ENCODE results near the gene PALS1.

GRCh38 chr14:67207810-67208209 lies 33.4 kb upstream of the PALS1 start:
- TF ChIP-seq, protein P1, sequence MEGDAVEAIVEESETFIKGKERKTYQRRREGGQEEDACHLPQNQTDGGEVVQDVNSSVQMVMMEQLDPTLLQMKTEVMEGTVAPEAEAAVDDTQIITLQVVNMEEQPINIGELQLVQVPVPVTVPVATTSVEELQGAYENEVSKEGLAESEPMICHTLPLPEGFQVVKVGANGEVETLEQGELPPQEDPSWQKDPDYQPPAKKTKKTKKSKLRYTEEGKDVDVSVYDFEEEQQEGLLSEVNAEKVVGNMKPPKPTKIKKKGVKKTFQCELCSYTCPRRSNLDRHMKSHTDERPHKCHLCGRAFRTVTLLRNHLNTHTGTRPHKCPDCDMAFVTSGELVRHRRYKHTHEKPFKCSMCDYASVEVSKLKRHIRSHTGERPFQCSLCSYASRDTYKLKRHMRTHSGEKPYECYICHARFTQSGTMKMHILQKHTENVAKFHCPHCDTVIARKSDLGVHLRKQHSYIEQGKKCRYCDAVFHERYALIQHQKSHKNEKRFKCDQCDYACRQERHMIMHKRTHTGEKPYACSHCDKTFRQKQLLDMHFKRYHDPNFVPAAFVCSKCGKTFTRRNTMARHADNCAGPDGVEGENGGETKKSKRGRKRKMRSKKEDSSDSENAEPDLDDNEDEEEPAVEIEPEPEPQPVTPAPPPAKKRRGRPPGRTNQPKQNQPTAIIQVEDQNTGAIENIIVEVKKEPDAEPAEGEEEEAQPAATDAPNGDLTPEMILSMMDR (IDR thresholded peaks at IDR 0.05; ENCODE audit: poor library complexity) = no peak
- TF ChIP-seq EZH2 (IDR thresholded peaks at IDR 0.05; ENCODE audit: borderline replicate concordance) (no peak), EZH2phosphoT487 (IDR thresholded peaks at IDR 0.05; ENCODE audit: low read depth, severe bottlenecking, unreplicated experiment) (no peak)

All from hepatocyte (in vitro differentiated cells).